Natural killer cell (primary cell): ENCODE data around the gene DCUN1D5. TPM values are rescaled to one million over a fixed set of nuclear protein-coding genes. Genes with fewer than 3 reads are reported as not detected.

ENCODE experiments used
- ATAC-seq, 3 donors: fragments of 150-1000 bp in 2 of 3; fragments of 200-7000 bp in 1 of 3; cut with Tn5 transposase; 1 replicate in 1 of 3; 2 replicates in 2 of 3; pipeline ENCODE4 v1.10.0; 2021; ENCODE audit warnings: mild to moderate bottlenecking in 2 of 3, moderate library complexity in 2 of 3
- DNase-seq, 2 donors: peaks; one replicate each; pipeline versions ENCODE4 v3.0.0 to v3.0.0-alpha.2; 2013 to 2021; ENCODE audit warnings: mixed read lengths in 1 of 2
- H3K27ac ChIP-seq: one replicate; pipeline ENCODE4 v1.5.1; 2013; ENCODE audit warnings: mild to moderate bottlenecking, low read length
- H3K27me3 ChIP-seq: one replicate; pipeline ENCODE4 v1.6.1; 2013; ENCODE audit warnings: low read length; ENCODE audit not compliant: control insufficient read depth, insufficient read depth
- H3K36me3 ChIP-seq: one replicate; pipeline ENCODE4 v1.6.1; 2013; ENCODE audit warnings: low read length; ENCODE audit not compliant: control insufficient read depth, insufficient read depth
- H3K4me1 ChIP-seq: one replicate; pipeline ENCODE4 v1.6.1; 2013; ENCODE audit warnings: low read length; ENCODE audit not compliant: control insufficient read depth, insufficient read depth
- H3K4me3 ChIP-seq: one replicate; pipeline ENCODE4 v1.5.1; 2013; ENCODE audit warnings: low read length
- H3K9me3 ChIP-seq: one replicate; pipeline ENCODE4 v1.6.1; 2013; ENCODE audit warnings: low read length; ENCODE audit not compliant: control insufficient read depth, insufficient read depth
- H3K27ac Mint-ChIP-seq, 2 donors: one replicate each; pipeline ENCODE4 v1.8.0; 2022; ENCODE audit warnings: mild to moderate bottlenecking in 2 of 2, mixed read lengths in 2 of 2, moderate library complexity in 1 of 2
- H3K27me3 Mint-ChIP-seq, 2 donors: one replicate each; pipeline ENCODE4 v1.8.0; 2022; ENCODE audit warnings: low read depth in 2 of 2, mixed read lengths in 2 of 2
- H3K36me3 Mint-ChIP-seq: one replicate; pipeline ENCODE4 v1.8.0; 2022; ENCODE audit warnings: mixed read lengths
- H3K4me1 Mint-ChIP-seq, 2 donors: one replicate each; pipeline ENCODE4 v1.8.0; 2022; ENCODE audit warnings: mixed read lengths in 2 of 2
- H3K4me3 Mint-ChIP-seq: one replicate; pipeline ENCODE4 v1.8.0; 2022; ENCODE audit warnings: mild to moderate bottlenecking, moderate library complexity, mixed read lengths
- H3K9me3 Mint-ChIP-seq, 2 donors: one replicate each; pipeline ENCODE4 v1.8.0; 2022; ENCODE audit warnings: mixed read lengths in 2 of 2
- CTCF ChIP-seq: fragments of 200-600 bp; IDR thresholded peaks from one replicate; pipeline ENCODE4 v1.8.0; 2022; ENCODE audit warnings: antibody characterized with exemption
- WGBS: methylation state at CpG from one replicate; pipeline ENCODE4 v1.1.7; 2013; ENCODE audit warnings: missing lambda C conversion rate; ENCODE audit not compliant: insufficient coverage; 5-methylcytosine and 5-hydroxymethylcytosine counted together
- intact Hi-C: fragments of 100-400 bp; cut with micrococcal nuclease; formaldehyde crosslinking; loops from one replicate; pipeline ENCODE4 v1.14.2; 2022
- total RNA-seq, 4 donors: library from RNA; stranded (reverse); fragments of 120-200 nt in 1 of 4; gene quantifications; one replicate each; pipeline versions ENCODE4 v1.2.3 to v1.2.4, GENCODE V29; 2013 to 2022

DCUN1D5 gene
- total RNA-seq, result 10 to 100 TPM; 11.2 to 16.8 (median 15.2) TPM
- total RNA-seq (2013), result 21.1 TPM

- peaks cover 11% of the 10 kb centered on the region for H3K36me3 Mint-ChIP-seq
- H3K4me1 ChIP-seq, result peaks cover 18% of the 10 kb centered on the region
- peaks cover 9% of the 10 kb centered on the region for H3K27me3 ChIP-seq
- peaks cover 18 to 24% of the 10 kb centered on the region in 2 donors for H3K4me1 Mint-ChIP-seq
- peaks cover 0 to 2% of the 10 kb centered on the region in 2 donors for H3K9me3 Mint-ChIP-seq
- H3K4me3 ChIP-seq, result peak within 1 kb of the TSS; percentile 65
- peak within 1 kb of the TSS; percentile 92 for H3K4me3 Mint-ChIP-seq
- H3K27ac Mint-ChIP-seq, result peak within 1 kb of the TSS; percentile 90 to 91
- peaks cover 29 to 41% of the 10 kb centered on the region in 2 donors for H3K27me3 Mint-ChIP-seq
- no peak for TF ChIP-seq CTCF
- intact Hi-C loops, result loop anchor here (1.0 kb wide), 1 partner anchor 17 kb away; the partner anchor contains the start of gene DYNC2H1
- DNase-seq (peak; percentile 91 to 97), ATAC-seq (peak; percentile 97 to 98 (median 97))
- no peaks in the 10 kb centered on the region for H3K9me3 ChIP-seq
- under 1% methylated on average over 54 of the region's 54 CpGs for WGBS
- H3K36me3 ChIP-seq, result peaks cover under 1% of the 10 kb centered on the region
- peak within 1 kb of the TSS; percentile 86 for H3K27ac ChIP-seq
Observed at GRCh38 chr11:103091801-103092524, at the start of gene DCUN1D5. Gene DCUN1D5, minus strand, starts transcription at chr11:103092160. Its CDS starts 288 bp downstream, at chr11:103091872.

- no peak overlapping the region for H3K27ac Mint-ChIP-seq
- intact Hi-C loops, result no loop called here
- H3K4me3 ChIP-seq, result no peak overlapping the region
- no peaks in the 10 kb centered on the region for H3K27me3 Mint-ChIP-seq
- H3K4me1 Mint-ChIP-seq, result no peaks in the 10 kb centered on the region
- no peak overlapping the region for H3K4me3 Mint-ChIP-seq
- H3K9me3 ChIP-seq, result no peaks in the 10 kb centered on the region
- no peaks in the 10 kb centered on the region for H3K27me3 ChIP-seq
- no peak overlapping the region for H3K27ac ChIP-seq
- no peak for TF ChIP-seq CTCF
- no peaks in the 10 kb centered on the region for H3K9me3 Mint-ChIP-seq
- DNase-seq (no peak), ATAC-seq (no peak)
- H3K36me3 ChIP-seq, result peaks cover 2% of the 10 kb centered on the region
- no peaks in the 10 kb centered on the region for H3K36me3 Mint-ChIP-seq
- H3K4me1 ChIP-seq, result no peaks in the 10 kb centered on the region
Observed at GRCh38 chr11:103125462-103125861, 33.5 kb upstream of the DCUN1D5 start.

GRCh38 chr11:103114836-103115235 lies 22.9 kb upstream of the DCUN1D5 start:
- Histone ChIP-seq H3K27me3 (no peaks in the 10 kb centered on the region), H3K9me3 (no peaks in the 10 kb centered on the region), H3K27ac (no peak overlapping the region), H3K4me1 (peaks cover 4% of the 10 kb centered on the region), H3K4me3 (no peak overlapping the region), H3K36me3 (no peaks in the 10 kb centered on the region)
- WGBS, result 95% methylated on average over 2 of the region's 4 CpGs
- no peaks in the 10 kb centered on the region for H3K27me3 Mint-ChIP-seq
- intact Hi-C loops, result no loop called here
- TF ChIP-seq CTCF, result no peak
- no peaks in the 10 kb centered on the region for H3K36me3 Mint-ChIP-seq
- no peak for DNase-seq
- ATAC-seq, result no peak
- H3K9me3 Mint-ChIP-seq, result no peaks in the 10 kb centered on the region
- peaks cover 3 to 8% of the 10 kb centered on the region in 2 donors for H3K4me1 Mint-ChIP-seq
- no peak overlapping the region for H3K4me3 Mint-ChIP-seq
- no peak overlapping the region for H3K27ac Mint-ChIP-seq

- intact Hi-C loops, result no loop called here
- DNase-seq, result no peak
- WGBS, result 93% methylated on average over 1 of the region's 1 CpG
- no peak overlapping the region for H3K27ac Mint-ChIP-seq
- H3K4me1 ChIP-seq, result peaks cover 11% of the 10 kb centered on the region
- H3K27me3 Mint-ChIP-seq, result no peaks in the 10 kb centered on the region
- no peaks in the 10 kb centered on the region for H3K27me3 ChIP-seq
- H3K27ac ChIP-seq, result no peak overlapping the region
- no peaks in the 10 kb centered on the region for H3K9me3 Mint-ChIP-seq
- H3K4me3 Mint-ChIP-seq, result no peak overlapping the region
- no peaks in the 10 kb centered on the region for H3K36me3 Mint-ChIP-seq
- H3K9me3 ChIP-seq, result no peaks in the 10 kb centered on the region
- H3K4me1 Mint-ChIP-seq, result peaks cover 13 to 17% of the 10 kb centered on the region in 2 donors
- no peaks in the 10 kb centered on the region for H3K36me3 ChIP-seq
- no peak for TF ChIP-seq CTCF
- no peak overlapping the region for H3K4me3 ChIP-seq
- ATAC-seq, result no peak
Observed at GRCh38 chr11:103112364-103112763, 20.4 kb upstream of the DCUN1D5 start.
